GM13977 (cell line): ENCODE results near the gene ZMIZ1.
A peak's percentile ranks its signal among the peaks of the same experiment; 100 is the strongest.

ENCODE experiments used
- DNase-seq: peaks from one replicate; pipeline ENCODE4 v3.0.0; 2012; ENCODE audit warnings: low spot score
- CTCF ChIP-seq: IDR thresholded peaks from 2 replicates; pipeline ENCODE4 v1.5.1; 2012; ENCODE audit warnings: mild to moderate bottlenecking, control low read depth; ENCODE audit not compliant: insufficient read depth; ENCODE audit errors: extremely low read depth, missing control alignments
- in situ Hi-C: fragments of 300-500 bp; cut with MboI; formaldehyde crosslinking; loops from one replicate; pipeline ENCODE4 v1.12.0; 2022; ENCODE audit warnings: low sequenced_read_pairs, low pct_unique_long_range_greater_than_20kb, mixed read lengths, inconsistent platforms; ENCODE audit not compliant: unreplicated experiment

The ZMIZ1 gene

GRCh38 chr10:79112881-79113431 is 44.2 kb downstream of the ZMIZ1 start:
- DNase-seq: no peak
- no peak for TF ChIP-seq CTCF
- in situ Hi-C loops: no loop called here

- no peak for DNase-seq
- in situ Hi-C loops: no loop called here
Observed at GRCh38 chr10:79113827-79114226, 45.1 kb downstream of the ZMIZ1 start.

GRCh38 chr10:79115302-79115701 is 46.5 kb downstream of the ZMIZ1 start:
- no peak for DNase-seq
- TF ChIP-seq CTCF: no peak
- in situ Hi-C loops: no loop called here

More at GRCh38 chr10:79113827-79114226, 45.1 kb downstream of the ZMIZ1 start:
- TF ChIP-seq CTCF: no peak

GRCh38 chr10:79116368-79116767 is 47.6 kb downstream of the ZMIZ1 start:
- in situ Hi-C loops: no loop called here
- TF ChIP-seq CTCF: no peak
- DNase-seq: no peak

GRCh38 chr10:79116801-79117723 is 48.3 kb downstream of the ZMIZ1 start:
- in situ Hi-C loops: no loop called here
- DNase-seq: peak; percentile 68

More at GRCh38 chr10:79116801-79117723, 48.3 kb downstream of the ZMIZ1 start:
- TF ChIP-seq CTCF: no peak
